ENCODE results near the gene CREB5. TPM values are rescaled to one million over a fixed set of nuclear protein-coding genes. Genes with fewer than 3 reads are reported as not detected.

CREB5 gene
- total and polyA plus RNA-seq, 2 of the 8 experiments (the other 6 are each of a cell fraction or from before 2014, with no cell fraction given), result 2.4 to 2.7 TPM

- no peak overlapping the region for H3K27ac ChIP-seq (ENCODE audit: low read depth, low read length)
- no peak overlapping the region for H3K9ac ChIP-seq (replicated peaks in 1 of 4; ENCODE audit: extremely low read depth in 1 of 4, low read depth in 3 of 4, low read length in 3 of 4)
- no peak overlapping the region for H2AK5ac ChIP-seq (ENCODE audit: low read depth, low read length)
- DNase-seq (ENCODE audit: low read depth in 1 of 2, low spot score in 2 of 2), result no peak
- WGBS, 2 experiments (ENCODE audit: extremely low coverage in 1 of 2, insufficient coverage in 1 of 2, insufficient read length in 1 of 2, insufficient replicate concordance in 2 of 2, low coverage in 1 of 2, low lambda C conversion rate in 2 of 2, missing lambda C conversion rate in 1 of 2), result 95% methylated on average over 1 of the region's 1 CpG; no CpG with 5 or more reads in 1 of the 2 experiments
- no peaks in the 10 kb centered on the region for H4K20me1 ChIP-seq (replicated peaks in 1 of 2; ENCODE audit: control insufficient read depth in 1 of 2, insufficient read depth in 2 of 2, low read length in 2 of 2)
- POLR2A ChIA-PET (ENCODE audit: partially characterized antibody), result no interaction called here
- no peak overlapping the region for H2BK5ac ChIP-seq (ENCODE audit: low read depth, low read length)
- no peak for FAIRE-seq
- peaks cover 0 to under 1% (median 0%) of the 10 kb centered on the region in 4 experiments; a peak in 1 of 7 replicates for H3K4me1 ChIP-seq (replicated peaks in 1 of 4; ENCODE audit: control insufficient read depth in 3 of 4, insufficient read depth in 4 of 4, low read length in 3 of 4)
- H3K4me2 ChIP-seq (ENCODE audit: insufficient read depth in 1 of 2, low read depth in 2 of 2, low read length in 2 of 2), result no peak overlapping the region
- no peaks in the 10 kb centered on the region for H3K36me3 ChIP-seq (ENCODE audit: control insufficient read depth in 2 of 4, insufficient read depth in 4 of 4, low read length in 3 of 4)
- no peak overlapping the region for H3K14ac ChIP-seq (ENCODE audit: insufficient read length)
- H2AFZ ChIP-seq (ENCODE audit: low read length), result no peak overlapping the region
- CTCF ChIA-PET (ENCODE audit: partially characterized antibody), result no interaction called here
- no peak overlapping the region for H2BK15ac ChIP-seq (ENCODE audit: low read length)
- no peaks in the 10 kb centered on the region for H3K9me3 ChIP-seq (ENCODE audit: insufficient read depth in 2 of 2, low read depth in 1 of 2, low read length in 1 of 2)
- H3K27me3 ChIP-seq (replicated peaks in 1 of 4; ENCODE audit: control insufficient read depth in 3 of 4, extremely low read depth in 1 of 4, insufficient read depth in 3 of 4, low read length in 3 of 4), result 0 out of 7 replicates have a peak, but pooled peaks cover 0 to 2% (median 0%) of the 10 kb centered on the region in 4 experiments
- H3K4me3 ChIP-seq (ENCODE audit: extremely low read depth in 1 of 4, insufficient read depth in 2 of 4, low read depth in 3 of 4, low read length in 4 of 4), result no peak overlapping the region
- no peak overlapping the region for H3K4ac ChIP-seq (replicated peaks; ENCODE audit: insufficient read length, low read depth, low read length)
- H4K5ac ChIP-seq (ENCODE audit: insufficient read length, low read depth, low read length), result no peak overlapping the region
- no peak overlapping the region for H3K18ac ChIP-seq (ENCODE audit: extremely low read depth, low read length)
- no peak overlapping the region for H3K23ac ChIP-seq (ENCODE audit: insufficient read length)
- no peak overlapping the region for H4K8ac ChIP-seq (ENCODE audit: extremely low read depth, insufficient read depth, low read length)
- H3K56ac ChIP-seq (replicated peaks; ENCODE audit: insufficient read length, low read depth, low read length), result no peak overlapping the region
- no peak overlapping the region for H2BK20ac ChIP-seq (ENCODE audit: low read length)
- H4K91ac ChIP-seq (replicated peaks; ENCODE audit: insufficient read length, low read length), result no peak overlapping the region
- H3K79me1 ChIP-seq (ENCODE audit: low read depth, low read length), result no peaks in the 10 kb centered on the region
- no peak overlapping the region for H2BK12ac ChIP-seq (ENCODE audit: low read depth, low read length)
- H3K23me2 ChIP-seq (ENCODE audit: low read depth, low read length), result no peaks in the 10 kb centered on the region
- H3K79me2 ChIP-seq (ENCODE audit: control insufficient read depth in 1 of 2, insufficient read depth in 2 of 2, low read length in 2 of 2), result no peaks in the 10 kb centered on the region
- H2BK120ac ChIP-seq (replicated peaks; ENCODE audit: low read depth, low read length), result no peak overlapping the region
- no peak for TF ChIP-seq CHD1 (IDR thresholded peaks at IDR 0.05; ENCODE audit: low read depth, low read length)
- TF ChIP-seq BACH1 (IDR thresholded peaks at IDR 0.05; ENCODE audit: low read length), result no peak
- no peak for TF ChIP-seq TCF12 (IDR thresholded peaks at IDR 0.05; ENCODE audit: low read depth, low read length)
- no peak for TF ChIP-seq EP300 (IDR thresholded peaks at IDR 0.05; ENCODE audit: borderline replicate concordance in 1 of 2, low read depth in 2 of 2, low read length in 2 of 2)
- no peak for TF ChIP-seq RBBP5 (IDR thresholded peaks at IDR 0.05; ENCODE audit: borderline replicate concordance, low read depth, low read length)
- TF ChIP-seq POU5F1 (IDR thresholded peaks at IDR 0.05; ENCODE audit: low read depth, low read length), result no peak
- no peak for TF ChIP-seq CBX8 (IDR thresholded peaks at IDR 0.05; ENCODE audit: borderline replicate concordance, low read depth, low read length)
- TF ChIP-seq SP4 (IDR thresholded peaks at IDR 0.05; ENCODE audit: low read length), result no peak
- no peak for TF ChIP-seq BCL11A (IDR thresholded peaks at IDR 0.05; ENCODE audit: low read depth in 2 of 2, low read length in 2 of 2)
- no peak for TF ChIP-seq RAD21 (IDR thresholded peaks at IDR 0.05 in 1 of 2, conservative IDR thresholded peaks at IDR 0.05 in 1 of 2; ENCODE audit: low read depth in 2 of 2, low read length in 2 of 2)
These were observed 461.7 kb downstream of the CREB5 start for GRCh38 chr7:28874001-28874400.
